Hypothalamus (tissue), 51 donors: ENCODE data around the gene ZFC3H1.

Experiments
- DNase-seq, 51 donors: peaks; one replicate each; lab custom pipeline; 2025; lab: John Stamatoyannopoulos, UW

ZFC3H1 gene

DNA sequence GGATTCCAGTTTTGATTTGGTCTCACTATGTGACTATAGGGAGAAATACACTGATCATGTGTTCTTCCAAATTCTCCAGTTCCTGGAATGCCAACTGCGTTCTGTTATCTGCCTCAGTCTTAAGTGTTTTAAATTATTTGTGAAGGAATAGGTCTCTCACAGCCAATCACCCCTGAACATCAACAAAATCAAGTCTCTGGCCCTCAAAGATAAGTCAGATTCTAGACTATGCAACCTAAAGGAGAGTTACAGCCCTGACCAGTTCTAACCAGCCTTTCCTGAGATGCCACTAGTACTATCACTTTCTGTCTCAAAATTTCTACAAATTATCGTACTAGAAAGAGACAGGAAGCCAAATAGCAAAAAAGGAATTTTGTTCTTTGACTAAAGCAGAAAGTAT is 22.3 kb downstream of the ZFC3H1 start:
- DNase-seq = no peak

DNA sequence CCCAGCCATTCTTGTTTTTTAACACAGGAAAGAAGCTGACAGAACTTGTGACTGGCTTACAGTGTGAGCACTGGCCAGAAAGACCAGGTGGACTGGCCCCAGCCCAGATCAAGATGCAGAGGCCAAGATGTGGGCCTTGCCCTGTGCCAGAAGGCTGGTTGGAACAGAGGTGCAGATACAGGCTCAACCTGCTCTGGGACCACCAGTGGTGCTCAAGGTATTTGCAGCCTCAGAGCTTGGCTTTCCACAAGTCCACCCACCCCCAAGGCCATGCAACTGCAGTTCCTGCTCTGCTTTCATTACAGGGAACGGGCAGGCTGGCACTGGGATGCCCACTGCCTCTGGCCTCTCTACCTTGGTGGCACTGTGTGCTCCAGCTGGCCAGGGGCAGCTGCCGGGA is 23.3 kb downstream of the ZFC3H1 start:
- DNase-seq = no peak

- peak in 1 of 51 donors; percentile 18 for DNase-seq
Measured at GRCh38 chr12:71639341-71639760, 24.3 kb downstream of the ZFC3H1 start.

- DNase-seq = no peak
Measured at GRCh38 chr12:71638499-71638898, 25.1 kb downstream of the ZFC3H1 start.

DNA sequence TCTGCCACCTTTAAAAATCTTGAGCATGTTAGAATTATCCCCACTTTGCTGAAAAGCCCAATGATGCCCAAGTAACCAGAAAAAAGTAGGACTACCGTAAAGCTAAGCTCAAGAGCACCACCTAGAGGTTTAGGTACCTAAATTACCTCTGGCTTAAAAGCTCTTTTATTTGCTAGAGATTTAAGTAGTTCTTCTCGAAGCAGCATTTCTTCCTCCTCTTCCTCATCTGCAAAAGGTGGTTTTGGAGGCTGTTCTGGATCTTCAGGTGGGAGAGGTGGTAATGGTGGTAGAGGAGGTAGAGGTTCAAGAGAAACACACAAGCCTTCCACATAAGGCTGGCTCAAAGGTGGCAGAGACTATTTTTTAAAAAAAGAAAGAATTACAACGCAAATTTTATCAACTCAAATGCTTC is 26.9 kb downstream of the ZFC3H1 start:
- peak in 3 of 51 donors; percentile 0 to 52 (median 8) for DNase-seq

DNA sequence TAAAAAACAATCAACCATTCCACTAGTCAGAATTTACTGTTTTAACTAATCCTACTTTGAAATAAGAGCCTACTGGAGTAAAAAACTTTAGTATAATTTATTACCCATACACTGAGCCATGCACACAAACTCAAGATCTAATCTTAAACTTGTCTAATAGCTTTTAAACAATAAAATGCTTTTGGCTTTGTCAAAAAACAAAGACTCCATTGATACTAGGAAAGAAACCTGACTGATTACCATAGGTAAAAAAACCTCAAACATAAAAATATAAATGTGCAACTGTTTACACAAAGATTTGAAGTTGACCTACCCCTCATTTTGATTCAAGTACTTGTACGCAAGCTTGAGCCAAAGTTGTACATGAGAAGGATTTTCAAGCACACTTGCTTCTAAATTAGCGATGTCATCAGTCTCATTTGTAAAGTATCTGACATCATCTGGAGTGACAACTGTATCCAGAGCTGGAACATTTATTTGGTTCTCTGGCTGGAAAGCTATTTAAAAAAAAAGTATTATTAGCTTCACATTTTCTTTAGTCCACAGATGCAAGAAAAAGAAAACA is 36.1 kb downstream of the ZFC3H1 start:
- no peak for DNase-seq

GRCh38 chr12:71626768-71627167 is 36.9 kb downstream of the ZFC3H1 start:
- DNase-seq = no peak

DNA sequence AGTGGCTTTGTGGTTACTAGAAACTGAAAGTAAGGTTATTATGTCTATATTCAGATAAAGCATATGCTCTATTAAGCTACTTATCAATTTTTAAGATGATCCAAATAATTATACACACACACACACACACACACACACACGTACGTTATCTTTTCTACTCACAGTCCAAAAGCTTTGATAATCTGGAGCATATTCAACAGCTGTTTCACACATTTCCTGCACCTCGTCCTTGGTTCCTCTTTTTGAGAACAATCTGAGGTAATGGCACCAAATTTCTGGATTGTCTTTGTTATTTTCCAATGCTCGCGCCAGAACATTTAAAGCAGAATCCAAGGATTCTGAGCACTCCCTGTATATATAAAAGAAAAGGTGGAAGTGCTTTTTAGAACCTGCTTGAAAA is 37.5 kb downstream of the ZFC3H1 start:
- DNase-seq = no peak

DNA sequence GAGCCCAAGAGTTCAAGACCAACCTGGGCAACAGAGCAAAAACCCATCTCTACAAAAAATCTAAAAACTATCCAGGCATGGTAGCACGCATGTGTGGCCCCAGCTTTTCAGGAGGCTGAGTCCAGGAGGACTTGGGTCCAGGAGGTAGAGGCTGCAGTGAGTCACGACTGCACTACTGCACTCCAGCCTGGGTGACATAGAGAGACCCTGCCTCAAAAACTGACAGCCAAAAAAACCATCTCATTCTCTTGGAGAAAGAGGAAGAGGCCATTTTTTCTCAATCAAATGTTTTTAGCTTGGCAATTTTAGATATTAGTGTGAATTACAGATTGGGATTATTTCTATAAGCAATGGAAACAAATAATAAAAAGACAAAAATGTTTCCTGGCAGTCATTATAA is 38.2 kb downstream of the ZFC3H1 start:
- DNase-seq = no peak

DNA sequence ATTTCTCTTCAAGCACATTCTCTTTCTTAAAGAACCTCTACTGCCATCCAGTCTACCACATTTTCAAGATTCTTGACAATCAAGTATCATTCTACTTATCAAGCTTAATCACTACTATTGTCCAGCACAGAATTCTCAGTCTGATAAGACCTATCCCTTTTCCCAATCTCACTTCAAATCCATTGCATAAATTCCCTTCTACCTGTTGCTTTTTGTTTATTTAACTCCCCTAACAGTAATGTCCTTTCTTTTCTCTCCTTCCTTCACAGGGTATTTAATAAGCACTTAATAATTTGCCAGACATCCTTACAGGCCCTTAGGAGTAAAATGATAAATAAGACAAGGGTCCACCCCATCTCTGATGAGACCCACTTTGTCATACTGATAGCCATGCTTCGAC is 41.7 kb downstream of the ZFC3H1 start:
- DNase-seq = no peak

DNA sequence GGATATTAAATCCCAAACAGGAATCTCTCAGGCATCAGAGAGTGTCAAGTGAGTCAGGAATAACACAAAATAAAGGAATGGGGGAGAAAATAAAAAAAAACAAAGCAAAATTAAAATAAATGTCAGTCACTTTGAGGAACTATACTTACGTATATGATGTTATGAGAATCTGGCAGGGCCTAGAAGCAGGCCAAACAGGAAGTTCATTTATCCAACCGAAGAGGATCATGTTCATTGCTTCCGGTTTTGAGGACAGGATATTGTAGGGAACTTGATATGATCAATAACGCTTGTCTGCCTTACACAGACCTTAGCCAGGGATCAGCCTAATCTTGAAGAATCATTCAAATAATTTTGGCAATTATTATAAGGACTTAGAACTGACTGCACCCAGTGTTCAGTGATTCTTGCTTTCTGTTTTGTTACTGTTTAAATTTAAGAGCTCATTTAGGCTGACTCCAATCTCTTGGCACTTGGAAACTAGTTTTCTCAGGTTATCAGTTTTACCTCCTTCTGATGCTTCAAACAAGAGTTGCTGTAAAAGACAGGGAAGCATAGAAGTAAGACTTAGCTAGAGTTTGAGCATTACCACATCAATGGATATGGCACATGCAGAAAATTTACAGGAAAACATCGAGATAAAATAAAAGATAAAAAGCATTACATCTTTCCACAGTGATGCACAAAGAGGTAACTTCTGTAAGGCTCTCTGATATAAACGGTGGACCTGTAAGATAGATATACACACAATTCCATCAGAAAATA is 53.4 kb downstream of the ZFC3H1 start:
- no peak for DNase-seq

DNA sequence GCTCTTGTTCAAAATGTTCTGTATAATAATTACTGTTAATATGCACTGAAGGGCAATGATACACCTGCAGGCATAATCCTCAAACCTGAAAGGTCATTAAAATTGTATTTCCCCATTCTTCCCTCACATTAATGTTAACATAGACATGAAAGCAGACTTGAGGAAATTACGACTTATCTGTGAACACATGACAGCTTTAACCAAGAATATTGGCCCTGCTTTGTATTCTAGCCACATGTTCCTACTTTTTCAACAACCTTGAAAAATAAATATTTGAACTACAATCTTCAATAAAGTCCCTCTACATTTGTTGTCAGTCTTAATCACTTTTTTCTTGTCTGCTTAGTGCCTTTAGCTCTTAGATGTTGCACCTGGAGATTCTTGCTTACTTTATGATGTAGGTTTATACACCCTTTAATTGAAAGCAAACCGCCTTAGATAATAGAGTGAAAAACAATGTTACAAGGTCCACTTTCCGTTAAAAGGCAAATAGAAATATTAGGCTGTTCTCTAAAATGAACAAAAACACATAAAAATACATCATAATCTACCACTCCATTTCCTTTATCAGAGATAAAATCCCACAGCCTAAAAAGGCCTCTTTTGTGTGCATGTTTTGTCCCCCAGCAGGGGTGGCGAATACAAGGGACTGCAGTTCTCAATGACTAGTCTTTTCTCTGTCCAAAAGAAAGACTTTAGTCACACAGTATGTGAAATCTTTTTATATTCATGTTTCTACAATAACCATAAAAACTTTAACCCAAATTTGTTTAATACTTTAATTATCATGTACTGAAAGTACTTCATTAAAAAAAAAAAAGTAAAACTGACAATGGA is 55.9 kb downstream of the ZFC3H1 start:
- peak in 11 of 51 donors; percentile 2 to 29 (median 6) for DNase-seq

GRCh38 chr12:71605039-71605438 is 58.6 kb downstream of the ZFC3H1 start:
- DNase-seq = no peak

DNA sequence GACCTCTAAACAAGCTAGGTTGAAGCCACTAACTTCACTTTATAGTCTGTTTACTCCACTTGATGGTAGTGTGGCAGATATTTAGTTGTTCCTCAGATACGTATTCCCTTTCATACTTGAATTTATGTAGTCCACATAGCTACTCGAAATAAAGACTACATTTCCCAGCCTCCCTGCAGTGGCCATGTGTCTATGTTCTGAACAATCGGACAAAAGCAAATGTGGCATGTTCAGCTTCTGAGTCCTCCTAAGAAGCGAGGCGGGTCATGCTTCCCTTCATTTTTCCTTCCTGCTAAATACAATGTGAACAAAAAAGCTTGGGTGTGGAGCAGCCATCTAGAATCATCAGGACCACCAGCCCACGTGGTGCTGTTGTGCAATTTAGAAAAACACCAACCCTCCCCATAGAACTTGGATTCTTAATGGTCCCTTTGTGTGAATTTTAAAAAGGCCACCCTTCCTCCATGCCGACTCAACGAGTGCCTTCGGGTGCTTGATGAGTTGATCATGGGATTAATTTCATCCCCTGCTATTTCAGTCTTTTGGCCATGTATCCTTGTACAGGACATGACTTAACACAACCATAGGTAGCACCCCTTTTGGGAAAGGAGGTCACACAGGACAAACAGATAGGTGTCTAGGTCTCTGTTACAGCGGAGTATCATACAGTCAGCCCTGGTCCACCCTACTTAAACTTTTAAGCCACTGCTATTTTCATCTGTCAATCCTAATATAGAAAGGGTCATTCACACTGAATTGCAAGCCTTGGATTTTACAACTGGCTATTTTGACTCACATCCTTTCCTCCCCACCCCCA is 60.7 kb downstream of the ZFC3H1 start:
- peak in 1 of 51 donors; percentile 1 for DNase-seq

DNA sequence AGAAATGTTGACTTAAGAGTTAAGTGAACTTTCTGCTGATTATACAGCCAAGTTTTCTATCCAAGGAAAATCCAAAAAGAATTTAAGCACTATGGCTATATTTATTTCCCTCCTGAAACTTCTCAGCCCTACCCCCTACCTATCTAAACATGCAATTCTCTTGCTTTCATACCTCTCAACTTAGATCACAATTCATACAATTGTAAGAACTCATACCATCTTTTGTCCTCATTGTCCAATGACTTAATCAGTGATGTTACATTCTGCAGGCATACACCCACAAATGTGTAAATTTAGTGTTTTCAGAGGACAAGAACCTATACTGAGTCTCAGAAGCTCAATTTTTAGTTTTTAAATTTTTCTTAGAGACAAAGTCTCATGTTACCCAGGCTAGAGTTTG is 62.1 kb downstream of the ZFC3H1 start:
- no peak for DNase-seq

DNA sequence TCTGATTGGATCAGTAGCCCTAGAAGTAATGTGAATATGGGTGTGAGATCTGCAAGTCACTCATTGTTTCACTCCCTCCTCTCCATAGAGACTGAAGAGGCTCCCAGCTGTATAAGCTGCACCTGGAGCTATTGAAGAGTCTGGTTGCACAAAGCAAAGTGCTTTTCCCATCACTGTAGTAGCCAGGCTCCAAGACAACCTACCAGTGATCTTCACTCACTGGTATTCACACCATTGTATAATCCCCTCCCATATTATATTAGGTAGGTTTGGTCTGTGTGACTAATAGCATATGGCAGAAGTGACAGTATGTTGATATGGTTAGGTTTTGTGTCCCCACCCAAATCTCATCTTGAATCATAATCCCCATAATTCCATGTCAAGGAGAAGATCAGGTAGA is 64.4 kb downstream of the ZFC3H1 start:
- DNase-seq = no peak

DNA sequence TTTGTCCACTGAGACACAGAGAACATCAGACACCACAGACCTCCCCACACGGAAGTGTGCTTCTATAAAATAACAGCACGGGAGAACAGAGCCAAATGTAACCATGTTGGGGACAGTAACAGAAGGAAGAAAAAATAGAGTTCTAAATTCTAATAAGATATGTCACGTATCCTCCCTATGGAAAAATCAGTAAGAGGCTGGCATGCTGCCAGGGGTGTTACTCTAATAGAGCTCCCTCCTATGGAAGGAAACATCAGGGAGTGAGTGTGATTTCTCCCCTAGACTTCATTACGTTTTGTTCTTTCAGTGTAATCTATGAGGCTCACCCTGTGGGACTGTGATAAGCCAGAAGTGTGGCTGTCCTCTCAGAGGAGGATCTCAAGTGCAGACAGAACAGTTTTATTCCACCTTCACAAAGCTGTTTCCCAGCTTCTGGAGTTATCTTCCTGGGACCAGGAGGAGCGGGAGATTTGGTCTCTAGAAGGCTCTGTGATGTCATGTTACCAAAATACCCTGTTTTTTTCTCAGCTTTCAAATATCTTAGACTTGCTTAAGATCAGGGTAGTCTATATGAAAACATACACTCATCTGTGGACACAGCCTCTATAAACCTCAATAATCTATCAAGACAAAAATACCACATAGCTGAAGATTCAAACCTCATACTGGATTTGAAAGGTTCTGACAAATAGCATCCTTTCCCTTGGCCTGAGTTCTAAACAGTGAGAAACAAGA is 69.3 kb downstream of the ZFC3H1 start:
- DNase-seq = peak in 1 of 51 donors; percentile 3

DNA sequence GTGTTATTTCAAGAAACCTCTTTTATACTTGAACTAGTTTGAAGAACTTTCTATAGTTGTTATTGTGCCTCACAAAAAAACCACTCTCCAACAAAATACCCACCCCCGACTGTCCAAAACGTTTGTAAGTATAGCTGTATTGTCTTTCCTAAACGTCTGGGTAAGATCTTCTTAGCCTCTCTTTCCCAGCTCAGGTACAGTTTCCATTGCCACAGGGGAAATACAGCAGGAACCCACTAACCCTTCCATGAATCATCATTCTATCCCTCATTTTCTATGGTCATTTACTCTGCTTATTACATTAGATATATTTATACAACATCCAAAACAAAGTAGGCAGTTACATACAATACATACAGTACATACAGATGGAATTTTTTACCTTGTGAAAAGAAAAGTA is 70.8 kb downstream of the ZFC3H1 start:
- no peak for DNase-seq

GRCh38 chr12:71591601-71592000 is 72.0 kb downstream of the ZFC3H1 start:
- no peak for DNase-seq

DNA sequence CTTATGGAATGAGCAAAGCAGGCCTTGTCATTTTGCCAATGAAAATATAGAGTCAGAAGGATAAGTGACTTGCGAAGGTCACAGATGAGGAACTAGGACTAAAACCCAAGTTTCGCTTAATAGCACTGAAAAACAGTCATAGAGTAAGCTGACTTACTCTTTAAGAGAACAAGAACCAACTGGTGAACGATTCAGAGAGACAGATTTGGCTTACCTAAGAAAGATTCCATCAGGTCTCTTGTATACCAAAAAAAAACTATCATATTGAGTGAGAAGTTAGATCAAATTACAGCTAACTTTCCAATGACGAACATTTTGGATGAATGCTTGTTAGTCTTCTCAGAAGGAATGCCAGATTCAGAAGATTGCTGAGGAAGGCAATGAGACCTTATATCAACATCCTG is 74.2 kb downstream of the ZFC3H1 start:
- no peak for DNase-seq
